Esophagus muscularis mucosa (tissue), 4 donors: Measurements from ENCODE around the gene PCDH1. TPM values are rescaled to one million over a fixed set of nuclear protein-coding genes. Genes with fewer than 3 reads are reported as not detected.
A peak's percentile ranks its signal among the peaks of the same experiment; 100 is the strongest.

ENCODE experiments used
- DNase-seq: peaks from one replicate; pipeline ENCODE4 v3.0.0-alpha.2; 2017; ENCODE audit errors: extremely low spot score
- H3K27ac ChIP-seq, 4 donors: fragments of 200-600 bp; sonication (generic); replicated peaks in 1 of 4; 1 replicate in 3 of 4; 2 replicates in 1 of 4; pipeline ENCODE4 v1.5.1; 2016 to 2019; ENCODE audit warnings: mild to moderate bottlenecking in 1 of 4
- H3K27me3 ChIP-seq, 4 donors: fragments of 200-600 bp; sonication (generic); one replicate each; pipeline versions ENCODE4 v1.5.1 to v1.6.0; 2016 to 2019
- H3K36me3 ChIP-seq, 4 donors: fragments of 200-600 bp; sonication (generic); one replicate each; pipeline ENCODE4 v1.5.1; 2016 to 2019
- H3K4me1 ChIP-seq, 4 donors: fragments of 200-600 bp; sonication (generic); one replicate each; pipeline ENCODE4 v1.5.1; 2016 to 2019
- H3K4me3 ChIP-seq, 4 donors: fragments of 200-600 bp; sonication (generic); 1 replicate in 2 of 4; 2 replicates in 2 of 4; pipeline ENCODE4 v1.5.1; 2016 to 2019; ENCODE audit warnings: mild to moderate bottlenecking in 4 of 4, moderate library complexity in 1 of 4
- H3K9me3 ChIP-seq, 4 donors: fragments of 200-600 bp; sonication (generic); 1 replicate in 3 of 4; 2 replicates in 1 of 4; pipeline ENCODE4 v1.5.1; 2016 to 2019
- CTCF ChIP-seq, 3 experiments: fragments of 200-600 bp in 2 of 3; fragments of 450-650 bp in 1 of 3; sonication (generic) in 2 of 3; IDR thresholded peaks; one replicate each; pipeline ENCODE4 v1.5.1; 2017 to 2019; ENCODE audit warnings: antibody characterized with exemption in 3 of 3, mild to moderate bottlenecking in 2 of 3, moderate library complexity in 1 of 3
- EP300 ChIP-seq: sonication (generic); formaldehyde crosslinking; IDR thresholded peaks from one replicate; pipeline ENCODE4 v1.6.1; 2017; ENCODE audit warnings: antibody characterized with exemption
- POLR2A ChIP-seq: fragments of 450-650 bp; IDR thresholded peaks from one replicate; pipeline ENCODE4 v1.6.1; 2017; ENCODE audit warnings: antibody characterized with exemption, moderate library complexity, mild to moderate bottlenecking, low read depth
- POLR2AphosphoS5 ChIP-seq, 2 donors: sonication (generic); formaldehyde crosslinking; IDR thresholded peaks; one replicate each; pipeline ENCODE4 v1.6.1; 2017; ENCODE audit warnings: antibody characterized with exemption in 2 of 2
- WGBS: methylation state at CpG from one replicate; pipeline ENCODE4 v1.1.5; 2018; 5-methylcytosine and 5-hydroxymethylcytosine counted together
- intact Hi-C: fragments of 100-400 bp; cut with DNase I; formaldehyde crosslinking; loops from one replicate; pipeline ENCODE4 v1.15.1; 2023
- total RNA-seq, 4 donors: library from RNA; depleted of rRNA; stranded (reverse); fragments of >200 nt; gene quantifications; one replicate each; pipeline versions ENCODE4 v1.1.0 to v1.2.1, GENCODE V29; 2016

The PCDH1 gene
- total RNA-seq, 4 donors from 2014 or later = 18.7 to 57.8 (median 38.2) TPM

GRCh38 chr5:141841378-141842180 is 36.6 kb downstream of the PCDH1 start:
- Histone ChIP-seq H3K27ac (peak overlapping the region; percentile 39 to 76 (median 57)), H3K27me3 (peaks cover 0 to 68% (median 0%) of the 10 kb centered on the region in 4 donors), H3K9me3 (no peaks in the 10 kb centered on the region), H3K36me3 (peaks cover 0 to 3% (median 0%) of the 10 kb centered on the region in 4 donors), H3K4me1 (peaks cover 38 to 74% (median 57%) of the 10 kb centered on the region in 4 donors), H3K4me3 (no peak overlapping the region)
- intact Hi-C loops = no loop called here
- WGBS = 35% methylated on average over 9 of the region's 14 CpGs
- peak; percentile 4 to 23 for TF ChIP-seq POLR2AphosphoS5 (IDR thresholded peaks at IDR 0.05)
- no peak for TF ChIP-seq CTCF (IDR thresholded peaks at IDR 0.05)
- DNase-seq = no peak

GRCh38 chr5:141840826-141841360 is 37.3 kb downstream of the PCDH1 start:
- no peak for DNase-seq
- peaks cover 0 to 69% (median 0%) of the 10 kb centered on the region in 4 donors for H3K27me3 ChIP-seq
- peak overlapping the region; percentile 39 to 76 (median 57) for H3K27ac ChIP-seq
- intact Hi-C loops = no loop called here
- 77% methylated on average over 5 of the region's 6 CpGs for WGBS
- no peak overlapping the region for H3K4me3 ChIP-seq
- peaks cover 0 to 3% (median 0%) of the 10 kb centered on the region in 4 donors for H3K36me3 ChIP-seq
- TF ChIP-seq CTCF (IDR thresholded peaks at IDR 0.05) (no peak), EP300 (no peak), POLR2AphosphoS5 (IDR thresholded peaks at IDR 0.05) (no peak), POLR2A (no peak)
- no peaks in the 10 kb centered on the region for H3K9me3 ChIP-seq
- peaks cover 42 to 76% (median 58%) of the 10 kb centered on the region in 4 donors for H3K4me1 ChIP-seq

- Histone ChIP-seq H3K27me3 (peaks cover 0 to 69% (median 0%) of the 10 kb centered on the region in 4 donors), H3K36me3 (peaks cover 0 to 3% (median 0%) of the 10 kb centered on the region in 4 donors), H3K9me3 (no peaks in the 10 kb centered on the region), H3K4me3 (no peak overlapping the region), H3K27ac (peak overlapping the region in 1 of 4 donors; percentile 76), H3K4me1 (peaks cover 42 to 76% (median 60%) of the 10 kb centered on the region in 4 donors)
- no peak for DNase-seq
- intact Hi-C loops = no loop called here
- 80% methylated on average over 3 of the region's 3 CpGs for WGBS
- TF ChIP-seq POLR2A (no peak), EP300 (no peak), CTCF (IDR thresholded peaks at IDR 0.05) (no peak), POLR2AphosphoS5 (IDR thresholded peaks at IDR 0.05) (no peak)
Measured at GRCh38 chr5:141840280-141840812, 37.9 kb downstream of the PCDH1 start.

GRCh38 chr5:141839015-141839513 is 39.1 kb downstream of the PCDH1 start:
- 57% methylated on average over 10 of the region's 11 CpGs for WGBS
- Histone ChIP-seq H3K36me3 (peaks cover 0 to 3% (median 0%) of the 10 kb centered on the region in 4 donors), H3K9me3 (no peaks in the 10 kb centered on the region), H3K27me3 (peaks cover 0 to 60% (median 0%) of the 10 kb centered on the region in 4 donors), H3K4me1 (peaks cover 41 to 78% (median 67%) of the 10 kb centered on the region in 4 donors), H3K27ac (peak overlapping the region in 3 of 4 donors; percentile 20 to 54 (median 35)), H3K4me3 (no peak overlapping the region)
- TF ChIP-seq POLR2AphosphoS5 (IDR thresholded peaks at IDR 0.05) = peak; percentile 7 to 19
- TF ChIP-seq EP300 = no peak
- DNase-seq = no peak
- intact Hi-C loops = no loop called here
